ENCODE results near the gene KRT15. TPM values are rescaled to one million over a fixed set of nuclear protein-coding genes. Genes with fewer than 3 reads are reported as not detected.

KRT15 gene
- total RNA-seq, 1 experiment from 2014 or later = not detected

- H3K4me2 ChIP-seq (ENCODE audit: low read depth, low read length, poor library complexity, severe bottlenecking) = no peak overlapping the region
- H2AFZ ChIP-seq (ENCODE audit: low read length) = no peak overlapping the region
- H3K9me3 ChIP-seq (ENCODE audit: low read length) = no peaks in the 10 kb centered on the region
- no peak for DNase-seq
- no peaks in the 10 kb centered on the region for H4K20me1 ChIP-seq (ENCODE audit: insufficient read depth, low read depth, low read length)
- H3K79me2 ChIP-seq (ENCODE audit: low read length) = no peaks in the 10 kb centered on the region
- H3K27me3 ChIP-seq (ENCODE audit: low read length) = no peaks in the 10 kb centered on the region
- H3K9me2 ChIP-seq (replicated peaks; ENCODE audit: insufficient read depth, low read length) = no peaks in the 10 kb centered on the region
- H3K9ac ChIP-seq (ENCODE audit: low read length) = no peak overlapping the region
- H3K27ac ChIP-seq (ENCODE audit: low read length) = no peak overlapping the region
- no peak overlapping the region for H3K4me3 ChIP-seq (ENCODE audit: low read length)
- H3K4me1 ChIP-seq (ENCODE audit: low read length) = no peaks in the 10 kb centered on the region
- H3K36me3 ChIP-seq (ENCODE audit: insufficient read depth, low read length) = no peaks in the 10 kb centered on the region
Observed at GRCh38 chr17:41528959-41529353, 10.3 kb upstream of the KRT15 start.

GRCh38 chr17:41527063-41528023 is 8.7 kb upstream of the KRT15 start:
- H3K27me3 ChIP-seq (ENCODE audit: low read length) = no peaks in the 10 kb centered on the region
- no peaks in the 10 kb centered on the region for H3K9me3 ChIP-seq (ENCODE audit: low read length)
- no peaks in the 10 kb centered on the region for H3K4me1 ChIP-seq (ENCODE audit: low read length)
- H2AFZ ChIP-seq (ENCODE audit: low read length) = no peak overlapping the region
- no peak overlapping the region for H3K4me3 ChIP-seq (ENCODE audit: low read length)
- H3K27ac ChIP-seq (ENCODE audit: low read length) = no peak overlapping the region
- H3K36me3 ChIP-seq (ENCODE audit: insufficient read depth, low read length) = no peaks in the 10 kb centered on the region
- H4K20me1 ChIP-seq (ENCODE audit: insufficient read depth, low read depth, low read length) = no peaks in the 10 kb centered on the region
- H3K79me2 ChIP-seq (ENCODE audit: low read length) = no peaks in the 10 kb centered on the region
- H3K4me2 ChIP-seq (ENCODE audit: low read depth, low read length, poor library complexity, severe bottlenecking) = no peak overlapping the region
- no peaks in the 10 kb centered on the region for H3K9me2 ChIP-seq (replicated peaks; ENCODE audit: insufficient read depth, low read length)
- H3K9ac ChIP-seq (ENCODE audit: low read length) = no peak overlapping the region
- no peak for DNase-seq

- no peaks in the 10 kb centered on the region for H3K27me3 ChIP-seq (ENCODE audit: low read length)
- no peak overlapping the region for H3K4me2 ChIP-seq (ENCODE audit: low read depth, low read length, poor library complexity, severe bottlenecking)
- no peaks in the 10 kb centered on the region for H3K79me2 ChIP-seq (ENCODE audit: low read length)
- H2AFZ ChIP-seq (ENCODE audit: low read length) = no peak overlapping the region
- no peak overlapping the region for H3K27ac ChIP-seq (ENCODE audit: low read length)
- no peak overlapping the region for H3K9ac ChIP-seq (ENCODE audit: low read length)
- no peaks in the 10 kb centered on the region for H4K20me1 ChIP-seq (ENCODE audit: insufficient read depth, low read depth, low read length)
- H3K4me3 ChIP-seq (ENCODE audit: low read length) = no peak overlapping the region
- H3K36me3 ChIP-seq (ENCODE audit: insufficient read depth, low read length) = no peaks in the 10 kb centered on the region
- no peaks in the 10 kb centered on the region for H3K9me3 ChIP-seq (ENCODE audit: low read length)
- DNase-seq = no peak
- H3K4me1 ChIP-seq (ENCODE audit: low read length) = no peaks in the 10 kb centered on the region
- H3K9me2 ChIP-seq (replicated peaks; ENCODE audit: insufficient read depth, low read length) = no peaks in the 10 kb centered on the region
Observed at GRCh38 chr17:41524261-41524660, 5.6 kb upstream of the KRT15 start.

- no peaks in the 10 kb centered on the region for H3K27me3 ChIP-seq (ENCODE audit: low read length)
- no peaks in the 10 kb centered on the region for H3K9me3 ChIP-seq (ENCODE audit: low read length)
- H3K9ac ChIP-seq (ENCODE audit: low read length) = no peak overlapping the region
Observed at GRCh38 chr17:41523787-41524186, 5.1 kb upstream of the KRT15 start.

GRCh38 chr17:41523225-41523593 is 4.5 kb upstream of the KRT15 start:
- no peak overlapping the region for H3K9ac ChIP-seq (ENCODE audit: low read length)
- no peak overlapping the region for H3K27ac ChIP-seq (ENCODE audit: low read length)
- no peak for DNase-seq
- no peaks in the 10 kb centered on the region for H3K79me2 ChIP-seq (ENCODE audit: low read length)
- H3K36me3 ChIP-seq (ENCODE audit: insufficient read depth, low read length) = no peaks in the 10 kb centered on the region
- H4K20me1 ChIP-seq (ENCODE audit: insufficient read depth, low read depth, low read length) = no peaks in the 10 kb centered on the region
- no peaks in the 10 kb centered on the region for H3K9me2 ChIP-seq (replicated peaks; ENCODE audit: insufficient read depth, low read length)
- no peaks in the 10 kb centered on the region for H3K27me3 ChIP-seq (ENCODE audit: low read length)
- H3K9me3 ChIP-seq (ENCODE audit: low read length) = no peaks in the 10 kb centered on the region
- no peak overlapping the region for H3K4me3 ChIP-seq (ENCODE audit: low read length)
- H2AFZ ChIP-seq (ENCODE audit: low read length) = no peak overlapping the region
- H3K4me1 ChIP-seq (ENCODE audit: low read length) = no peaks in the 10 kb centered on the region
- no peak overlapping the region for H3K4me2 ChIP-seq (ENCODE audit: low read depth, low read length, poor library complexity, severe bottlenecking)

More at GRCh38 chr17:41523787-41524186, 5.1 kb upstream of the KRT15 start:
- no peaks in the 10 kb centered on the region for H3K9me2 ChIP-seq (replicated peaks; ENCODE audit: insufficient read depth, low read length)
- H3K36me3 ChIP-seq (ENCODE audit: insufficient read depth, low read length) = no peaks in the 10 kb centered on the region
- no peak for DNase-seq
- H4K20me1 ChIP-seq (ENCODE audit: insufficient read depth, low read depth, low read length) = no peaks in the 10 kb centered on the region
- no peaks in the 10 kb centered on the region for H3K79me2 ChIP-seq (ENCODE audit: low read length)
- no peak overlapping the region for H2AFZ ChIP-seq (ENCODE audit: low read length)
- no peaks in the 10 kb centered on the region for H3K4me1 ChIP-seq (ENCODE audit: low read length)
- H3K4me2 ChIP-seq (ENCODE audit: low read depth, low read length, poor library complexity, severe bottlenecking) = no peak overlapping the region
- H3K4me3 ChIP-seq (ENCODE audit: low read length) = no peak overlapping the region
- no peak overlapping the region for H3K27ac ChIP-seq (ENCODE audit: low read length)

GRCh38 chr17:41522301-41523224 is 3.9 kb upstream of the KRT15 start:
- no peaks in the 10 kb centered on the region for H3K27me3 ChIP-seq (ENCODE audit: low read length)
- H3K9ac ChIP-seq (ENCODE audit: low read length) = no peak overlapping the region
- no peaks in the 10 kb centered on the region for H3K79me2 ChIP-seq (ENCODE audit: low read length)
- H3K4me2 ChIP-seq (ENCODE audit: low read depth, low read length, poor library complexity, severe bottlenecking) = no peak overlapping the region
- H2AFZ ChIP-seq (ENCODE audit: low read length) = no peak overlapping the region
- no peaks in the 10 kb centered on the region for H4K20me1 ChIP-seq (ENCODE audit: insufficient read depth, low read depth, low read length)
- no peak overlapping the region for H3K4me3 ChIP-seq (ENCODE audit: low read length)
- no peaks in the 10 kb centered on the region for H3K9me3 ChIP-seq (ENCODE audit: low read length)
- DNase-seq = no peak
- no peaks in the 10 kb centered on the region for H3K9me2 ChIP-seq (replicated peaks; ENCODE audit: insufficient read depth, low read length)
- no peaks in the 10 kb centered on the region for H3K4me1 ChIP-seq (ENCODE audit: low read length)
- no peaks in the 10 kb centered on the region for H3K36me3 ChIP-seq (ENCODE audit: insufficient read depth, low read length)
- H3K27ac ChIP-seq (ENCODE audit: low read length) = no peak overlapping the region

GRCh38 chr17:41521574-41522261 is 3.0 kb upstream of the KRT15 start:
- H3K9me2 ChIP-seq (replicated peaks; ENCODE audit: insufficient read depth, low read length) = no peaks in the 10 kb centered on the region
- H3K9me3 ChIP-seq (ENCODE audit: low read length) = no peaks in the 10 kb centered on the region
- H4K20me1 ChIP-seq (ENCODE audit: insufficient read depth, low read depth, low read length) = no peaks in the 10 kb centered on the region
- no peak overlapping the region for H3K9ac ChIP-seq (ENCODE audit: low read length)
- no peaks in the 10 kb centered on the region for H3K27me3 ChIP-seq (ENCODE audit: low read length)
- H3K4me1 ChIP-seq (ENCODE audit: low read length) = no peaks in the 10 kb centered on the region
- no peak for DNase-seq
- H3K36me3 ChIP-seq (ENCODE audit: insufficient read depth, low read length) = no peaks in the 10 kb centered on the region
- no peak overlapping the region for H3K4me3 ChIP-seq (ENCODE audit: low read length)
- H3K4me2 ChIP-seq (ENCODE audit: low read depth, low read length, poor library complexity, severe bottlenecking) = no peak overlapping the region
- no peak overlapping the region for H3K27ac ChIP-seq (ENCODE audit: low read length)
- no peaks in the 10 kb centered on the region for H3K79me2 ChIP-seq (ENCODE audit: low read length)
- H2AFZ ChIP-seq (ENCODE audit: low read length) = no peak overlapping the region

Measured in Karpas-422 (cell line).